ENCODE results near the gene FOXC2.

The FOXC2 gene

GRCh38 chr16:86558355-86559193 is 8.1 kb upstream of the FOXC2 start:
- DNase-seq: no peak

DNA sequence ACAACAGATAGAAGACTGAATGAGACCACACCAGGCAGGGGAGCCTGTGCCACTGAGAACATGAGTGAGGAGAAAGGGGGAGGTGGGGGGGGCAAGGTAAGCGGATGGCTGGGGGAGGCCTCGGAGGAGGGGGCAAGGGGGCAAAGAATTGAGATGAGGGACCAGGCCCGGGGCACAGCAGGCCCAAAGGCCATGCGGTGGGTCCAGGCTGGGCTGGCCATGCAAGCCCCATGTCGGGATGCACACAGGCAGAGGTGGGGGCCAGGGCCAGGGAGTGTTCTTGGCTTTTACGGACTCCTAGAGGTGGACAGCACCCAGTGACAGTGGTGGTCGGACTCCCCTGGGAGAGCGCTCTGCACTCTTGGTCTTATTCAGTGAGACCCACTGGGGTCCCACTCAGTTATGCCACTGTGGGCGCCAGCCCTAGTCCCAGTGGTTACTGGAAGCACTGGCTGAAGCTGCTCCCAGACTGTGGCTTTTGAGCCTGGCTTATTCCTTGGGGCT is 6.8 kb upstream of the FOXC2 start:
- DNase-seq: no peak

GRCh38 chr16:86562356-86562755 is 4.3 kb upstream of the FOXC2 start:
- DNase-seq: no peak

DNA sequence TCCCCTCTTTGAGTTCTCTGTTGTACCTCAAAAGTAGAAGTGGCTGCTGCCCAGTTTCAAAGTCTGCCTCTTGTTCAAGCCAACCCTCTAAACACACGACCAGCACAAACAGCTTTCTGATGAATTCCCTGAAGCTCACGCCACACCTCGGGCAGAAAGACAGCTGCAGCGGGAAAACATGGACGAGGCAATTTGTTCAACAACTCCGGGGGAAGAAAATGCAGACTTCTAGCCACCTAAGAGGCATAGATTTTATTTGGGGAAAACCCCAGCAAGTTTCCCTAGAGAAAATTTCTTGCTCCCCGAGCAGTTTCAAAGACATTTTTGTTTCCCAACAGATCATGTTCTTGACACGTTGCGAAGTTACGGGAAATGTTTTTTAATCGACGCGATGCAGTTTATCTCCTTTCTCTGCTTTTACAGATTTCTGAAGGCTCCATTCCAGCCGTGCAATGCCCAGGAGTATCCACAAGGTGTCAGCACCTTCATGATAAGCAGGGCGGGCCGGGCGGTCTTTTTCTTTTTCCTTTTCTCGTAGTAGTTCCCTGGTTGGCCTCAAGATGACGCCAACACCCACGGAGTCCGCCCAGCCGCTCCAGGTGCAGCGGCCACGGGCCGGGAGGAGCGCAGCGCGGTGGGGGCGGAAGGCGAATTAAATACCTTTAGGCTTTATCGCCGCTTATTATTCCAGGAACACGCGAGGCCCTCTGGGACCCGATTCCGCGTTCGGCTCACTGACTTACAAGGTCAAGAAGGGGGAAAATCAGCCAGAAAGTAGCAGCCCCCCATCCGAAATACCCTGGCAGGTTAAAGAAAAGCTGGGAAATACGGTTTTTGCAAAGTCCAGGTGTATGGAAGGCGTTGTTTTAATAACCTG is 2.9 kb upstream of the FOXC2 start:
- DNase-seq: peak; percentile 79 to 88

- DNase-seq: no peak
Measured at GRCh38 chr16:86565181-86565631, 1.4 kb upstream of the FOXC2 start.

- no peak for DNase-seq
Measured at GRCh38 chr16:86565644-86566511, 751 bp upstream of the FOXC2 start.

DNA sequence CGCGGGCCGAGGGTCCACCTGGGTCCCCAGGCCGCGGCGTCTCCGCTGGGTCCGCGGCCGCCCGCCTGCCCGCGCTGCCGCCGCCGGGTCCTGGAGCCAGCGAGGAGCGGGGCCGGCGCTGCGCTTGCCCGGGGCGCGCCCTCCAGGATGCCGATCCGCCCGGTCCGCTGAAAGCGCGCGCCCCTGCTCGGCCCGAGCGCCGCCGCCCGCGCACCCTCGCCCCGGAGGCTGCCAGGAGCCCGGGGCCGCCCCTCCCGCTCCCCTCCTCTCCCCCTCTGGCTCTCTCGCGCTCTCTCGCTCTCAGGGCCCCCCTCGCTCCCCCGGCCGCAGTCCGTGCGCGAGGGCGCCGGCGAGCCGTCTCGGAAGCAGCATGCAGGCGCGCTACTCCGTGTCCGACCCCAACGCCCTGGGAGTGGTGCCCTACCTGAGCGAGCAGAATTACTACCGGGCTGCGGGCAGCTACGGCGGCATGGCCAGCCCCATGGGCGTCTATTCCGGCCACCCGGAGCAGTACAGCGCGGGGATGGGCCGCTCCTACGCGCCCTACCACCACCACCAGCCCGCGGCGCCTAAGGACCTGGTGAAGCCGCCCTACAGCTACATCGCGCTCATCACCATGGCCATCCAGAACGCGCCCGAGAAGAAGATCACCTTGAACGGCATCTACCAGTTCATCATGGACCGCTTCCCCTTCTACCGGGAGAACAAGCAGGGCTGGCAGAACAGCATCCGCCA is 504 bp downstream of the FOXC2 start:
- no peak for DNase-seq

- DNase-seq: no peak
Measured at GRCh38 chr16:86567701-86568581, 1.3 kb downstream of the FOXC2 start.

DNA sequence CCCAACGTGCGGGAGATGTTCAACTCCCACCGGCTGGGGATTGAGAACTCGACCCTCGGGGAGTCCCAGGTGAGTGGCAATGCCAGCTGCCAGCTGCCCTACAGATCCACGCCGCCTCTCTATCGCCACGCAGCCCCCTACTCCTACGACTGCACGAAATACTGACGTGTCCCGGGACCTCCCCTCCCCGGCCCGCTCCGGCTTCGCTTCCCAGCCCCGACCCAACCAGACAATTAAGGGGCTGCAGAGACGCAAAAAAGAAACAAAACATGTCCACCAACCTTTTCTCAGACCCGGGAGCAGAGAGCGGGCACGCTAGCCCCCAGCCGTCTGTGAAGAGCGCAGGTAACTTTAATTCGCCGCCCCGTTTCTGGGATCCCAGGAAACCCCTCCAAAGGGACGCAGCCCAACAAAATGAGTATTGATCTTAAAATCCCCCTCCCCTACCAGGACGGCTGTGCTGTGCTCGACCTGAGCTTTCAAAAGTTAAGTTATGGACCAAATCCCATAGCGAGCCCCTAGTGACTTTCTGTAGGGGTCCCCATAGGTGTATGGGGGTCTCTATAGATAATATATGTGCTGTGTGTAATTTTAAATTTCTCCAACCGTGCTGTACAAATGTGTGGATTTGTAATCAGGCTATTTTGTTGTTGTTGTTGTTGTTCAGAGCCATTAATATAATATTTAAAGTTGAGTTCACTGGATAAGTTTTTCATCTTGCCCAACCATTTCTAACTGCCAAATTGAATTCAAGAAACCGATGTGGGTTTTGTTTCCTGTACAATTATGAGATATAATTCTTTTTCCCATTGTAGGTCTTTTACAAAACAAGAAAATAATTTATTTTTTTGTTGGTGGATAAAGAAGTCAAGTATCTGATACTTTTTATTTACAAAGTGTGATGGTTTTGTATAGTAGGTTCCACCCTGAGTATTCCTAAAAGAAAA is 2.3 kb downstream of the FOXC2 start:
- no peak for DNase-seq

- DNase-seq: no peak
Measured at GRCh38 chr16:86569701-86570447, 3.2 kb downstream of the FOXC2 start.

- DNase-seq: no peak
Measured at GRCh38 chr16:86570558-86571529, 4.2 kb downstream of the FOXC2 start.

DNA sequence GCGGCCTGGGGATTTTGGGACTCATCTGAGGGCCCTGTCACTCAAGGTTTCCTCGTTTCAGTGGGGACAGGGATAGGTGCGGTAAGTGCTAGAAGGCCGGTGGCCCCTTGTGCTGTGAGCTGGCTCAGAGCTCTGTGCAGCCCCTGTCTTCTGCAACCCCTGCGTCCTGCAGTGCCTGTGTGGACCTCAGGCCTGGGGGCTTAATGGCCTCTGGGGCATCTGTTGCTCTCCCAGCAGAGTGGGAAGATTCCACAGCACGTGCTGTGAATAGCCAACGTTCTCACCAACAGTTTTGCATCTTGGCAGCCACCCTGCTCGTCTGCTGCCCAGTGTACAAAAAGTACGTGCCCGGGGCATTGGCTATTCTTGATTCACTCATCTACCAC is 4.9 kb downstream of the FOXC2 start:
- DNase-seq: no peak

GRCh38 chr16:86572041-86572521 is 5.5 kb downstream of the FOXC2 start:
- no peak for DNase-seq

GRCh38 chr16:86572606-86573005 is 6.0 kb downstream of the FOXC2 start:
- DNase-seq: no peak

- no peak for DNase-seq
Measured at GRCh38 chr16:86573215-86573614, 6.6 kb downstream of the FOXC2 start.

- DNase-seq: no peak
Measured at GRCh38 chr16:86573646-86574508, 7.2 kb downstream of the FOXC2 start.

Data from hippocampal formation (tissue), 2 donors.